K562 (cell line): ENCODE data around the gene EFCAB5. TPM values are rescaled to one million over a fixed set of nuclear protein-coding genes. Genes with fewer than 3 reads are reported as not detected.
A peak's percentile ranks its signal among the peaks of the same experiment; 100 is the strongest.
"Not testable (repeated sequence)": the region's sequence is repeated elsewhere in the genome, so short reads cannot be mapped to it uniquely, and the experiment has no call there.

ENCODE experiments used
- ATAC-seq: fragments of 200-7000 bp; cut with Tn5 transposase; 3 replicates; pipeline ENCODE4 v1.9.1; 2020; ENCODE audit warnings: moderate library complexity
- BruUV-seq: library from RNA; stranded (reverse); fragments of 400-500 nt; replicated peaks from 2 replicates; lab custom pipeline; 2021; lab: Mats Ljungman, UMichigan
- CTCF ChIA-PET: fragments of 300-600 bp; formaldehyde crosslinking; extraction: SDS; loops from one replicate; lab custom pipeline; 2021; ENCODE audit warnings: low intra/inter-chr PET ratio; lab: Yijun Ruan, JAX
- POLR2A ChIA-PET: fragments of 300-600, 350-650 bp; sonication (Branson Sonifier 250); formaldehyde crosslinking; extraction: SDS; loops from one replicate; lab custom pipeline; 2021; ENCODE audit warnings: antibody characterized with exemption, inconsistent platforms; lab: Yijun Ruan, JAX
- DNase-seq, 4 experiments: peaks; one replicate each; pipeline versions ENCODE4 v3.0.0 to v3.0.0-alpha.2; 2011 to 2018; ENCODE audit warnings: low spot score in 3 of 4, mixed read lengths in 3 of 4; ENCODE audit errors: extremely low read depth in 1 of 4
- FAIRE-seq: peaks from 2 replicates; lab custom pipeline; 2011; peaks lifted over from hg19 to GRCh38; lab: Jason Lieb, UNC
- H2AFZ ChIP-seq: 2 replicates; pipeline ENCODE4 v1.6.0; 2011; ENCODE audit warnings: low read depth, low read length, control low read depth, inconsistent platforms
- H3K27ac ChIP-seq: fragments of 200-600 bp; 3 replicates; pipeline ENCODE4 v1.8.0; 2011; ENCODE audit warnings: low read depth, mild to moderate bottlenecking, control low read depth, inconsistent platforms, low read length, moderate library complexity, mixed read lengths; ENCODE audit errors: extremely low read depth
- H3K27me3 ChIP-seq, 2 experiments: fragments of 300-600 bp in 1 of 2; 2 replicates in 1 of 2; 3 replicates in 1 of 2; pipeline versions ENCODE4 v1.6.0 to v1.8.0; 2011; ENCODE audit warnings: inconsistent platforms in 2 of 2, low read length in 2 of 2, mild to moderate bottlenecking in 1 of 2, mixed read lengths in 1 of 2, moderate library complexity in 1 of 2; ENCODE audit not compliant: control insufficient read depth in 2 of 2, insufficient read depth in 2 of 2
- H3K36me3 ChIP-seq: fragments of 300-600 bp; 3 replicates; pipeline ENCODE4 v1.8.0; 2011; ENCODE audit warnings: mild to moderate bottlenecking, low read length, inconsistent platforms; ENCODE audit not compliant: control insufficient read depth, insufficient read depth
- H3K4me1 ChIP-seq, 2 experiments: fragments of 200-600 bp in 1 of 2; replicated peaks in 1 of 2; 2 replicates in 1 of 2; 3 replicates in 1 of 2; pipeline versions ENCODE4 v1.5.1 to v1.8.0; 2011; ENCODE audit warnings: inconsistent platforms in 2 of 2, low read length in 2 of 2, mild to moderate bottlenecking in 1 of 2, mixed read lengths in 1 of 2, moderate library complexity in 1 of 2; ENCODE audit not compliant: control insufficient read depth in 2 of 2, insufficient read depth in 2 of 2
- H3K4me2 ChIP-seq: 2 replicates; pipeline ENCODE4 v1.6.1; 2011; ENCODE audit warnings: low read length, control low read depth, inconsistent platforms, mixed read lengths; ENCODE audit not compliant: insufficient read depth
- H3K4me3 ChIP-seq: fragments of 200-600 bp; sonication (generic), shearing (Covaris generic); 2 replicates; pipeline ENCODE4 v1.5.1; 2016; ENCODE audit warnings: control low read depth, inconsistent platforms
- H3K79me2 ChIP-seq: fragments of 200-600 bp; 3 replicates; pipeline ENCODE4 v1.8.0; 2011; ENCODE audit warnings: low read length, inconsistent platforms; ENCODE audit not compliant: control insufficient read depth, insufficient read depth
- H3K9ac ChIP-seq, 2 experiments: 2 replicates each; pipeline versions ENCODE4 v1.6.0 to v1.6.1; 2011; ENCODE audit warnings: low read depth in 2 of 2, low read length in 2 of 2, control low read depth in 1 of 2, inconsistent platforms in 1 of 2, mild to moderate bottlenecking in 1 of 2, mixed read lengths in 1 of 2; ENCODE audit not compliant: insufficient read depth in 1 of 2
- H3K9me1 ChIP-seq: one replicate; pipeline ENCODE4 v1.6.0; 2011; ENCODE audit warnings: inconsistent platforms, mild to moderate bottlenecking, low read length, moderate library complexity; ENCODE audit not compliant: control insufficient read depth, insufficient read depth
- H3K9me3 ChIP-seq: replicated peaks from 2 replicates; pipeline ENCODE4 v1.5.1; 2011; ENCODE audit warnings: low read depth, low read length, inconsistent platforms; ENCODE audit not compliant: control insufficient read depth, insufficient read depth
- H4K20me1 ChIP-seq: replicated peaks from 2 replicates; pipeline ENCODE4 v1.6.1; 2011; ENCODE audit warnings: low read length, inconsistent platforms, mixed read lengths; ENCODE audit not compliant: control insufficient read depth, insufficient read depth
- CEBPB ChIP-seq: fragments of 450-650 bp; IDR thresholded peaks from 2 replicates; pipeline ENCODE4 v1.6.1; 2016; ENCODE audit warnings: missing genetic modification characterization, missing compliant biosample characterization
- HSF4 ChIP-seq: fragments of 250-450 bp; sonication (Bioruptor Pico); IDR thresholded peaks from 2 replicates; pipeline ENCODE4 v2.1.2; 2022; ENCODE audit warnings: mild to moderate bottlenecking, moderate library complexity, borderline replicate concordance
- NRF1 ChIP-seq, 2 experiments: fragments of 450-650 bp; IDR thresholded peaks in 1 of 2; conservative IDR thresholded peaks in 1 of 2; 2 replicates each; pipeline ENCODE4 v1.6.1; 2014; ENCODE audit warnings: mild to moderate bottlenecking in 2 of 2
- POU5F1 ChIP-seq: fragments of 150-350 bp; IDR thresholded peaks from 2 replicates; pipeline ENCODE4 v1.6.1; 2014; ENCODE audit warnings: borderline replicate concordance, low read length, low read depth, mild to moderate bottlenecking; ENCODE audit not compliant: partially characterized antibody
- SRF ChIP-seq, 2 experiments: fragments of 250-450, 450-650 bp in 1 of 2; sonication (Bioruptor Pico) in 1 of 2; sonication (generic) in 1 of 2; formaldehyde crosslinking; IDR thresholded peaks; 2 replicates each; pipeline versions ENCODE4 v1.5.0 to v1.5.1; 2020 to 2022; ENCODE audit warnings: mild to moderate bottlenecking in 1 of 2, missing genetic modification reagents in 1 of 2
- ZC3H8 ChIP-seq: fragments of 450-650 bp; IDR thresholded peaks from 2 replicates; pipeline ENCODE4 v1.6.1; 2017
- ZNF347 ChIP-seq: fragments of 450-650 bp; formaldehyde crosslinking; IDR thresholded peaks from 2 replicates; pipeline ENCODE4 v1.4.0; 2020; ENCODE audit warnings: low read depth, mild to moderate bottlenecking, moderate library complexity
- ZNF699 ChIP-seq: fragments of 250-450 bp; sonication (Bioruptor Pico); IDR thresholded peaks from 2 replicates; pipeline ENCODE4 v1.8.0; 2021; ENCODE audit warnings: mild to moderate bottlenecking, moderate library complexity; ENCODE audit not compliant: insufficient replicate concordance
- WGBS: fragments of 100-300 bp; shearing (Covaris generic); methylation state at CpG from one replicate; pipeline ENCODE4 v1.1.6; 2016; ENCODE audit warnings: low coverage, mixed read lengths; ENCODE audit not compliant: insufficient coverage; ENCODE audit errors: missing lambda C conversion rate; 5-methylcytosine and 5-hydroxymethylcytosine counted together
- in situ Hi-C: fragments of 300-500 bp; cut with MboI; formaldehyde crosslinking; loops from 4 replicates; pipeline ENCODE4 v1.15.0; 2018; ENCODE audit warnings: inconsistent platforms, mixed read lengths
- intact Hi-C: fragments of 100-400 bp; cut with micrococcal nuclease; formaldehyde crosslinking; loops from 2 replicates; pipeline ENCODE4 v1.14.2; 2022
- polyA plus RNA-seq, 8 experiments: library from polyadenylated mRNA; depleted of rRNA in 4 of 8; stranded (reverse) in 5 of 8; unstranded in 3 of 8; fragments of >200 nt; fragmentation: Nextera tagmentation in 2 of 8; fragmentation: Illumina TruSeq in 1 of 8; extraction: Ambion mirVana in 2 of 8; extraction: Trizol in 1 of 8; gene quantifications; 2 replicates each; pipeline versions ENCODE4 v1.2.1 to v1.2.3, GENCODE V29; 2011 to 2014; ENCODE audit warnings: inconsistent platforms in 1 of 8, missing spikeins in 1 of 8
- total RNA-seq, 7 experiments: library from RNA; depleted of rRNA in 6 of 7; stranded (reverse); fragments of >200 nt in 6 of 7; fragmentation: Illumina TruSeq in 2 of 7; extraction: Trizol in 2 of 7; gene quantifications; 2 replicates each; pipeline versions ENCODE4 v1.2.1 to v1.2.3, GENCODE V29; 2011 to 2021; ENCODE audit warnings: low replicate concordance in 1 of 7
- TF ChIP-seq, protein P1 (sequence below), 2 experiments: IDR thresholded peaks; 2 replicates each; pipeline ENCODE4 v1.6.1; 2012; ENCODE audit warnings: improper control_type of control experiment in 2 of 2, low read depth in 2 of 2, low read length in 2 of 2, borderline replicate concordance in 1 of 2
- TF ChIP-seq, protein P2 (sequence below): fragments of 450-650 bp; IDR thresholded peaks from one replicate; pipeline ENCODE4 v1.6.1; 2018; ENCODE audit warnings: mild to moderate bottlenecking, moderate library complexity; ENCODE audit not compliant: partially characterized antibody

EFCAB5 gene
- total and polyA plus RNA-seq, 9 of the 15 experiments (the other 6 are each of a cell fraction or from before 2014, with no cell fraction given), result 0.06 to 0.11 TPM; not detected in 7

- not testable (repeated sequence) for H3K4me2 ChIP-seq, H4K20me1 ChIP-seq
- TF ChIP-seq CEBPB (tag) (peak; percentile 43; the same call in 1 of the 2 replicates), SRF (CRISPR knock-in tag; IDR thresholded peaks at IDR 0.05) (peak in 1 of 2 experiments; percentile 85; a peak in 2 of 4 replicates)
- TF ChIP-seq, all 486 proteins: peak for 2; not testable (repeated sequence) for 484
- WGBS, result 0% methylated on average over 5 of the region's 5 CpGs
- H3K4me1 ChIP-seq, CTCF ChIA-PET, POLR2A ChIA-PET, ATAC-seq, FAIRE-seq, H3K79me2 ChIP-seq, intact Hi-C loops, H3K9me3 ChIP-seq, H3K4me3 ChIP-seq, H3K36me3 ChIP-seq, H3K27ac ChIP-seq, H2AFZ ChIP-seq, in situ Hi-C loops, H3K9ac ChIP-seq, DNase-seq, H3K9me1 ChIP-seq, BruUV-seq: not testable (repeated sequence)
- H3K27me3 ChIP-seq, result peaks cover 5 to 14% of the 10 kb centered on the region in 2 experiments; a peak in 4 of 5 replicates
Observed at GRCh38 chr17:30040719-30041518, 99.5 kb downstream of the EFCAB5 start.

GRCh38 chr17:30041551-30041950 lies 100.1 kb downstream of the EFCAB5 start:
- Histone ChIP-seq H4K20me1 (no peaks in the 10 kb centered on the region), H3K4me1 (no peaks in the 10 kb centered on the region), H3K4me3 (no peak overlapping the region), H3K4me2 (no peak overlapping the region), H3K9me3 (no peaks in the 10 kb centered on the region), H3K27me3 (peaks cover 5 to 14% of the 10 kb centered on the region in 2 experiments; a peak in 4 of 5 replicates), H3K9me1 (no peaks in the 10 kb centered on the region), H3K36me3 (no peaks in the 10 kb centered on the region), H2AFZ (no peak overlapping the region), H3K79me2 (no peaks in the 10 kb centered on the region), H3K27ac (no peak overlapping the region), H3K9ac (no peak overlapping the region)
- in situ Hi-C loops (no loop called here), intact Hi-C loops (no loop called here)
- no peak for ATAC-seq
- DNase-seq, result no peak
- no peak for FAIRE-seq
- POLR2A ChIA-PET, result no interaction called here
- BruUV-seq, result no TSS peak
- CTCF ChIA-PET, result no interaction called here
- TF ChIP-seq, protein P1, sequence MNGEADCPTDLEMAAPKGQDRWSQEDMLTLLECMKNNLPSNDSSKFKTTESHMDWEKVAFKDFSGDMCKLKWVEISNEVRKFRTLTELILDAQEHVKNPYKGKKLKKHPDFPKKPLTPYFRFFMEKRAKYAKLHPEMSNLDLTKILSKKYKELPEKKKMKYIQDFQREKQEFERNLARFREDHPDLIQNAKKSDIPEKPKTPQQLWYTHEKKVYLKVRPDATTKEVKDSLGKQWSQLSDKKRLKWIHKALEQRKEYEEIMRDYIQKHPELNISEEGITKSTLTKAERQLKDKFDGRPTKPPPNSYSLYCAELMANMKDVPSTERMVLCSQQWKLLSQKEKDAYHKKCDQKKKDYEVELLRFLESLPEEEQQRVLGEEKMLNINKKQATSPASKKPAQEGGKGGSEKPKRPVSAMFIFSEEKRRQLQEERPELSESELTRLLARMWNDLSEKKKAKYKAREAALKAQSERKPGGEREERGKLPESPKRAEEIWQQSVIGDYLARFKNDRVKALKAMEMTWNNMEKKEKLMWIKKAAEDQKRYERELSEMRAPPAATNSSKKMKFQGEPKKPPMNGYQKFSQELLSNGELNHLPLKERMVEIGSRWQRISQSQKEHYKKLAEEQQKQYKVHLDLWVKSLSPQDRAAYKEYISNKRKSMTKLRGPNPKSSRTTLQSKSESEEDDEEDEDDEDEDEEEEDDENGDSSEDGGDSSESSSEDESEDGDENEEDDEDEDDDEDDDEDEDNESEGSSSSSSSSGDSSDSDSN (IDR thresholded peaks at IDR 0.05; ENCODE audit: borderline replicate concordance in 1 of 2, low read depth in 2 of 2, low read length in 2 of 2), result no peak
- TF ChIP-seq ZNF347 (no peak), NRF1 (conservative IDR thresholded peaks at IDR 0.05 in 1 of 2, IDR thresholded peaks at IDR 0.05 in 1 of 2) (no peak), HSF4 (CRISPR knock-in tag) (no peak), ZNF699 (no peak), ZC3H8 (no peak), POU5F1 (no peak)
- TF ChIP-seq, protein P2, sequence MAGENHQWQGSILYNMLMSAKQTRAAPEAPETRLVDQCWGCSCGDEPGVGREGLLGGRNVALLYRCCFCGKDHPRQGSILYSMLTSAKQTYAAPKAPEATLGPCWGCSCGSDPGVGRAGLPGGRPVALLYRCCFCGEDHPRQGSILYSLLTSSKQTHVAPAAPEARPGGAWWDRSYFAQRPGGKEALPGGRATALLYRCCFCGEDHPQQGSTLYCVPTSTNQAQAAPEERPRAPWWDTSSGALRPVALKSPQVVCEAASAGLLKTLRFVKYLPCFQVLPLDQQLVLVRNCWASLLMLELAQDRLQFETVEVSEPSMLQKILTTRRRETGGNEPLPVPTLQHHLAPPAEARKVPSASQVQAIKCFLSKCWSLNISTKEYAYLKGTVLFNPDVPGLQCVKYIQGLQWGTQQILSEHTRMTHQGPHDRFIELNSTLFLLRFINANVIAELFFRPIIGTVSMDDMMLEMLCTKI, result no peak
